Liver (tissue), 9 donors: ENCODE results near the gene OR2H1. TPM values are rescaled to one million over a fixed set of nuclear protein-coding genes. Genes with fewer than 3 reads are reported as not detected.

Experiments used
- DNase-seq: peaks from one replicate; pipeline ENCODE4 v3.0.0-alpha.2; 2017; ENCODE audit warnings: low spot score
- H3K27ac ChIP-seq, 2 donors: one replicate each; pipeline ENCODE4 v1.7.0; 2013; ENCODE audit warnings: inconsistent platforms in 2 of 2, low read length in 2 of 2, control low read depth in 1 of 2, low read depth in 1 of 2, mild to moderate bottlenecking in 1 of 2
- H3K27me3 ChIP-seq, 4 donors: one replicate each; pipeline versions ENCODE4 v1.6.1 to v1.7.0; 2013; ENCODE audit warnings: low read length in 3 of 4, inconsistent platforms in 1 of 4, mild to moderate bottlenecking in 1 of 4, moderate library complexity in 1 of 4; ENCODE audit not compliant: control insufficient read depth in 4 of 4, insufficient read depth in 4 of 4
- H3K36me3 ChIP-seq, 4 donors: one replicate each; pipeline versions ENCODE4 v1.6.1 to v1.7.0; 2013; ENCODE audit warnings: low read length in 3 of 4, mild to moderate bottlenecking in 3 of 4, low read depth in 1 of 4, moderate library complexity in 1 of 4; ENCODE audit not compliant: control insufficient read depth in 4 of 4, insufficient read depth in 3 of 4
- H3K4me1 ChIP-seq, 4 donors: one replicate each; pipeline versions ENCODE4 v1.6.1 to v1.7.0; 2013; ENCODE audit warnings: low read length in 3 of 4, mild to moderate bottlenecking in 3 of 4, moderate library complexity in 1 of 4; ENCODE audit not compliant: control insufficient read depth in 4 of 4, insufficient read depth in 4 of 4
- H3K4me3 ChIP-seq, 3 donors: one replicate each; pipeline versions ENCODE4 v1.6.1 to v1.7.0; 2013; ENCODE audit warnings: low read length in 3 of 3, control low read depth in 1 of 3, low read depth in 1 of 3, mild to moderate bottlenecking in 1 of 3
- H3K9ac ChIP-seq, 2 donors: one replicate each; pipeline ENCODE4 v1.7.0; 2013; ENCODE audit warnings: low read length in 2 of 2, mild to moderate bottlenecking in 2 of 2, moderate library complexity in 2 of 2, control low read depth in 1 of 2, low read depth in 1 of 2
- H3K9me3 ChIP-seq, 4 donors: one replicate each; pipeline versions ENCODE4 v1.6.1 to v1.7.0; 2013; ENCODE audit warnings: low read length in 3 of 4; ENCODE audit not compliant: control insufficient read depth in 4 of 4
- ATF3 ChIP-seq: IDR thresholded peaks from 2 replicates; pipeline ENCODE4 v1.6.1; 2016; ENCODE audit warnings: antibody characterized with exemption
- CTCF ChIP-seq: fragments of 150-350 bp; IDR thresholded peaks from 2 replicates; pipeline ENCODE4 v1.5.1; 2017; ENCODE audit warnings: improper control_type of control experiment, low read depth, low read length; ENCODE audit not compliant: missing input control
- EGR1 ChIP-seq, 2 donors: IDR thresholded peaks; 2 replicates each; pipeline ENCODE4 v1.6.1; 2016 to 2018; ENCODE audit warnings: antibody characterized with exemption in 2 of 2, low read depth in 2 of 2
- FOXA1 ChIP-seq: IDR thresholded peaks from 2 replicates; pipeline ENCODE4 v1.6.1; 2016; ENCODE audit warnings: antibody characterized with exemption
- FOXA2 ChIP-seq: IDR thresholded peaks from 2 replicates; pipeline ENCODE4 v1.6.1; 2016; ENCODE audit warnings: antibody characterized with exemption
- GABPA ChIP-seq, 2 donors: IDR thresholded peaks in 1 of 2; conservative IDR thresholded peaks in 1 of 2; 2 replicates each; pipeline ENCODE4 v1.6.1; 2016; ENCODE audit warnings: antibody characterized with exemption in 2 of 2, mild to moderate bottlenecking in 1 of 2, moderate library complexity in 1 of 2
- HNF4G ChIP-seq: IDR thresholded peaks from 2 replicates; pipeline ENCODE4 v1.6.1; 2016; ENCODE audit warnings: antibody characterized with exemption
- JUND ChIP-seq, 2 donors: IDR thresholded peaks; 2 replicates each; pipeline ENCODE4 v1.6.1; 2016; ENCODE audit warnings: antibody characterized with exemption in 2 of 2
- NR2F2 ChIP-seq: IDR thresholded peaks from 2 replicates; pipeline ENCODE4 v1.6.1; 2016; ENCODE audit warnings: antibody characterized with exemption
- REST ChIP-seq: IDR thresholded peaks from 2 replicates; pipeline ENCODE4 v1.6.1; 2016; ENCODE audit warnings: antibody characterized with exemption, mild to moderate bottlenecking
- RXRA ChIP-seq, 2 donors: IDR thresholded peaks; 2 replicates each; pipeline ENCODE4 v1.6.1; 2017 to 2018; ENCODE audit warnings: antibody characterized with exemption in 2 of 2, mild to moderate bottlenecking in 1 of 2
- SP1 ChIP-seq: IDR thresholded peaks from 2 replicates; pipeline ENCODE4 v1.6.1; 2018; ENCODE audit warnings: antibody characterized with exemption, mild to moderate bottlenecking
- TAF1 ChIP-seq: conservative IDR thresholded peaks from 2 replicates; pipeline ENCODE4 v1.6.1; 2016; ENCODE audit warnings: antibody characterized with exemption, mild to moderate bottlenecking
- ZBTB33 ChIP-seq: IDR thresholded peaks from 2 replicates; pipeline ENCODE4 v1.6.1; 2016; ENCODE audit warnings: antibody characterized with exemption
- WGBS: extraction: QIAGEN DNeasy Blood & Tissue Kit; methylation state at CpG from one replicate; pipeline ENCODE4 v1.1.7; 2013; 5-methylcytosine and 5-hydroxymethylcytosine counted together
- polyA plus RNA-seq, 2 donors: library from polyadenylated mRNA; stranded (reverse) in 1 of 2; unstranded in 1 of 2; fragments of 200-250 nt in 1 of 2; fragments of >200 nt in 1 of 2; fragmentation: Nextera tagmentation in 1 of 2; extraction: Ambion mirVana in 1 of 2; gene quantifications; one replicate each; pipeline versions ENCODE4 v1.2.1 to v1.2.3, GENCODE V29; 2013 to 2015
- total RNA-seq, 2 donors: library from RNA; depleted of rRNA; stranded (reverse); fragments of >200 nt; gene quantifications; one replicate each; pipeline ENCODE4 v1.2.3, GENCODE V29; 2014
- donor health status: healthy.
- donor health status: healthy.
- donor health status: healthy.
- donor health status: healthy.
- donor health status: healthy.

OR2H1 gene
- total and polyA plus RNA-seq, 4 donors, result not detected

- WGBS, result 77% methylated on average over 2 of the region's 2 CpGs
- TF ChIP-seq HNF4G (no peak), FOXA1 (no peak), RXRA (IDR thresholded peaks at IDR 0.05) (no peak), ATF3 (no peak), ZBTB33 (no peak), CTCF (no peak), JUND (IDR thresholded peaks at IDR 0.05) (no peak), TAF1 (no peak), FOXA2 (no peak), SP1 (no peak), NR2F2 (no peak), EGR1 (IDR thresholded peaks at IDR 0.05; ENCODE audit: low read depth in 2 of 2) (no peak), REST (no peak)
These were observed 8.3 kb downstream of the OR2H1 start for GRCh38 chr6:29465279-29465678.

GRCh38 chr6:29465801-29466200, 8.8 kb downstream of the OR2H1 start:
- Histone ChIP-seq H3K4me3 (no peak overlapping the region), H3K27me3 (peaks cover 0 to 3% (median 0%) of the 10 kb centered on the region in 4 donors), H3K27ac (no peak overlapping the region), H3K36me3 (no peaks in the 10 kb centered on the region), H3K4me1 (peaks cover 0 to 2% (median 0%) of the 10 kb centered on the region in 4 donors), H3K9me3 (no peaks in the 10 kb centered on the region), H3K9ac (no peak overlapping the region)
- no peak for TF ChIP-seq TAF1
- TF ChIP-seq FOXA1, result no peak
- TF ChIP-seq NR2F2, result no peak
- no peak for TF ChIP-seq GABPA (IDR thresholded peaks at IDR 0.05 in 1 of 2, conservative IDR thresholded peaks at IDR 0.05 in 1 of 2)
- no peak for TF ChIP-seq ZBTB33
- TF ChIP-seq SP1, result no peak
- no peak for TF ChIP-seq HNF4G
- TF ChIP-seq FOXA2, result no peak
- WGBS, result 92% methylated on average over 2 of the region's 2 CpGs
- DNase-seq, result no peak

More at GRCh38 chr6:29465279-29465678, 8.3 kb downstream of the OR2H1 start:
- no peaks in the 10 kb centered on the region for H3K36me3 ChIP-seq
- DNase-seq, result no peak
- H3K27ac ChIP-seq, result no peak overlapping the region
- H3K4me1 ChIP-seq, result peaks cover 0 to 2% (median 0%) of the 10 kb centered on the region in 4 donors
- H3K9ac ChIP-seq, result no peak overlapping the region
- H3K27me3 ChIP-seq, result peaks cover 0 to 3% (median 0%) of the 10 kb centered on the region in 4 donors
- H3K9me3 ChIP-seq, result no peaks in the 10 kb centered on the region
- no peak overlapping the region for H3K4me3 ChIP-seq
